H1 (cell line): Measurements from ENCODE around the gene TMCO1. TPM values are rescaled to one million over a fixed set of nuclear protein-coding genes. Genes with fewer than 3 reads are reported as not detected.
"Not testable (repeated sequence)": the region's sequence is repeated elsewhere in the genome, so short reads cannot be mapped to it uniquely, and the experiment has no call there.

Experiments
- CTCF ChIA-PET: fragments of 300-600 bp; sonication (Branson Sonifier 250); formaldehyde crosslinking; loops from one replicate; lab custom pipeline; 2021; ENCODE audit not compliant: partially characterized antibody; lab: Charles Lee
- POLR2A ChIA-PET: fragments of 300-600 bp; sonication (Branson Sonifier 250); formaldehyde crosslinking; loops from one replicate; lab custom pipeline; 2021; ENCODE audit warnings: inconsistent platforms; ENCODE audit not compliant: partially characterized antibody; lab: Charles Lee
- DNase-seq, 2 experiments: peaks; one replicate each; pipeline versions ENCODE4 v3.0.0 to v3.0.0-alpha.2; 2010 to 2022; ENCODE audit warnings: low spot score in 2 of 2, low read depth in 1 of 2, mixed read lengths in 1 of 2
- FAIRE-seq: peaks from 2 replicates; lab custom pipeline; 2011; peaks lifted over from hg19 to GRCh38; lab: Jason Lieb, UNC
- H2AFZ ChIP-seq: 2 replicates; pipeline ENCODE4 v1.8.1; 2012; ENCODE audit warnings: low read length, inconsistent platforms
- H2AK5ac ChIP-seq: 2 replicates; pipeline ENCODE4 v1.6.1; 2013; ENCODE audit warnings: low read depth, low read length
- H2BK120ac ChIP-seq: replicated peaks from 2 replicates; pipeline ENCODE3; 2013; ENCODE audit warnings: low read depth, low read length, inconsistent platforms
- H2BK12ac ChIP-seq: 2 replicates; pipeline ENCODE4 v1.6.1; 2013; ENCODE audit warnings: low read depth, low read length
- H2BK15ac ChIP-seq: 2 replicates; pipeline ENCODE4 v1.6.1; 2013; ENCODE audit warnings: low read length
- H2BK20ac ChIP-seq: 2 replicates; pipeline ENCODE4 v1.6.1; 2013; ENCODE audit warnings: low read length
- H2BK5ac ChIP-seq: 2 replicates; pipeline ENCODE4 v1.6.1; 2013; ENCODE audit warnings: low read depth, low read length
- H3K14ac ChIP-seq: 2 replicates; pipeline ENCODE4 v1.6.1; 2013; ENCODE audit warnings: inconsistent platforms; ENCODE audit not compliant: insufficient read length
- H3K18ac ChIP-seq: 2 replicates; pipeline ENCODE4 v1.6.1; 2013; ENCODE audit warnings: low read length; ENCODE audit errors: extremely low read depth
- H3K23ac ChIP-seq: 2 replicates; pipeline ENCODE4 v1.6.1; 2013; ENCODE audit warnings: inconsistent platforms; ENCODE audit not compliant: insufficient read length
- H3K23me2 ChIP-seq: 2 replicates; pipeline ENCODE4 v1.6.1; 2013; ENCODE audit warnings: low read depth, low read length
- H3K27ac ChIP-seq: 2 replicates; pipeline ENCODE4 v1.6.1; 2011; ENCODE audit warnings: low read depth, low read length, inconsistent platforms
- H3K27me3 ChIP-seq, 4 experiments: replicated peaks in 1 of 4; 1 replicate in 1 of 4; 2 replicates in 3 of 4; pipeline versions ENCODE4 v1.6.1 to v1.8.1; 2011 to 2013; ENCODE audit warnings: low read length in 3 of 4, mild to moderate bottlenecking in 3 of 4, inconsistent platforms in 2 of 4, mixed read lengths in 2 of 4, moderate library complexity in 1 of 4; ENCODE audit not compliant: control insufficient read depth in 3 of 4, insufficient read depth in 3 of 4; ENCODE audit errors: extremely low read depth in 1 of 4
- H3K36me3 ChIP-seq, 4 experiments: 2 replicates each; pipeline versions ENCODE4 v1.6.1 to v1.8.1; 2011 to 2013; ENCODE audit warnings: mild to moderate bottlenecking in 4 of 4, low read length in 3 of 4, moderate library complexity in 2 of 4, control low read depth in 1 of 4, inconsistent platforms in 1 of 4; ENCODE audit not compliant: insufficient read depth in 4 of 4, control insufficient read depth in 2 of 4
- H3K4ac ChIP-seq: replicated peaks from 2 replicates; pipeline ENCODE3; 2013; ENCODE audit warnings: low read length, low read depth, mixed read lengths, inconsistent platforms; ENCODE audit not compliant: insufficient read length
- H3K4me1 ChIP-seq, 4 experiments: replicated peaks in 1 of 4; 1 replicate in 1 of 4; 2 replicates in 3 of 4; pipeline versions ENCODE4 v1.6.1 to v1.8.1; 2011 to 2013; ENCODE audit warnings: low read length in 3 of 4, inconsistent platforms in 2 of 4, mixed read lengths in 1 of 4; ENCODE audit not compliant: insufficient read depth in 4 of 4, control insufficient read depth in 3 of 4
- H3K4me2 ChIP-seq, 2 experiments: 2 replicates each; pipeline versions ENCODE4 v1.6.1 to v1.8.1; 2011 to 2013; ENCODE audit warnings: low read depth in 2 of 2, low read length in 2 of 2, control low read depth in 1 of 2, inconsistent platforms in 1 of 2, mild to moderate bottlenecking in 1 of 2; ENCODE audit not compliant: insufficient read depth in 1 of 2
- H3K4me3 ChIP-seq, 4 experiments: fragments of 200-600, 300-600 bp in 1 of 4; sonication (generic), shearing (Covaris generic), sonication (Bioruptor Twin) in 1 of 4; 2 replicates each; pipeline versions ENCODE4 v1.5.1 to v1.8.1; 2011 to 2016; ENCODE audit warnings: low read length in 4 of 4, low read depth in 3 of 4, control low read depth in 2 of 4, inconsistent platforms in 2 of 4, mild to moderate bottlenecking in 2 of 4, mixed read lengths in 1 of 4, moderate library complexity in 1 of 4; ENCODE audit not compliant: insufficient read depth in 2 of 4; ENCODE audit errors: extremely low read depth in 1 of 4
- H3K56ac ChIP-seq: replicated peaks from 2 replicates; pipeline ENCODE3; 2013; ENCODE audit warnings: low read depth, mild to moderate bottlenecking, mixed read lengths, low read length, inconsistent platforms; ENCODE audit not compliant: insufficient read length
- H3K79me1 ChIP-seq: 2 replicates; pipeline ENCODE4 v1.6.1; 2013; ENCODE audit warnings: low read depth, low read length, control low read depth
- H3K79me2 ChIP-seq, 2 experiments: 2 replicates each; pipeline versions ENCODE4 v1.6.1 to v1.8.1; 2012 to 2013; ENCODE audit warnings: low read length in 2 of 2, mild to moderate bottlenecking in 2 of 2, inconsistent platforms in 1 of 2; ENCODE audit not compliant: insufficient read depth in 2 of 2, control insufficient read depth in 1 of 2
- H3K9ac ChIP-seq, 4 experiments: replicated peaks in 1 of 4; 1 replicate in 1 of 4; 2 replicates in 3 of 4; pipeline versions ENCODE4 v1.6.1 to v1.8.1; 2011 to 2013; ENCODE audit warnings: low read depth in 3 of 4, low read length in 3 of 4, control low read depth in 2 of 4, mild to moderate bottlenecking in 2 of 4, moderate library complexity in 2 of 4, inconsistent platforms in 1 of 4; ENCODE audit errors: extremely low read depth in 1 of 4
- H3K9me3 ChIP-seq, 2 experiments: 2 replicates each; pipeline versions ENCODE4 v1.6.1 to v1.8.1; 2012 to 2013; ENCODE audit warnings: mild to moderate bottlenecking in 2 of 2, moderate library complexity in 2 of 2, control low read depth in 1 of 2, inconsistent platforms in 1 of 2, low read depth in 1 of 2, low read length in 1 of 2, mixed read lengths in 1 of 2; ENCODE audit not compliant: insufficient read depth in 2 of 2
- H4K20me1 ChIP-seq, 2 experiments: replicated peaks in 1 of 2; 2 replicates each; pipeline versions ENCODE3 to v1.8.1; 2011 to 2013; ENCODE audit warnings: inconsistent platforms in 2 of 2, low read length in 2 of 2, mild to moderate bottlenecking in 1 of 2; ENCODE audit not compliant: insufficient read depth in 2 of 2, control insufficient read depth in 1 of 2
- H4K5ac ChIP-seq: 2 replicates; pipeline ENCODE4 v1.6.1; 2013; ENCODE audit warnings: low read length, low read depth, mixed read lengths, inconsistent platforms; ENCODE audit not compliant: insufficient read length
- H4K8ac ChIP-seq: 2 replicates; pipeline ENCODE4 v1.8.0; 2013; ENCODE audit warnings: mild to moderate bottlenecking, moderate library complexity, low read length, inconsistent platforms; ENCODE audit not compliant: insufficient read depth; ENCODE audit errors: extremely low read depth
- H4K91ac ChIP-seq: replicated peaks from 2 replicates; pipeline ENCODE3; 2013; ENCODE audit warnings: low read length, mixed read lengths, inconsistent platforms; ENCODE audit not compliant: insufficient read length
- WGBS, 2 experiments: shearing (Covaris generic) in 1 of 2; methylation state at CpG; one replicate each; pipeline versions ENCODE4 v1.1.6 to v1.1.7; 2013 to 2015; ENCODE audit warnings: low lambda C conversion rate in 2 of 2, mixed read lengths in 2 of 2, inconsistent platforms in 1 of 2, low coverage in 1 of 2, missing lambda C conversion rate in 1 of 2; ENCODE audit not compliant: insufficient replicate concordance in 2 of 2, insufficient coverage in 1 of 2, insufficient read length in 1 of 2; ENCODE audit errors: extremely low coverage in 1 of 2, missing lambda C conversion rate in 1 of 2; 5-methylcytosine and 5-hydroxymethylcytosine counted together
- polyA plus RNA-seq, 7 experiments: library from polyadenylated mRNA; depleted of rRNA in 3 of 7; stranded (reverse) in 5 of 7; unstranded in 2 of 7; fragments of >200 nt in 5 of 7; fragments of 200-250 nt in 2 of 7; gene quantifications; 1 replicate in 5 of 7; 2 replicates in 1 of 7; 4 replicates in 1 of 7; pipeline versions ENCODE4 v1.2.1 to v1.2.3, GENCODE V29; 2011 to 2013; ENCODE audit warnings: missing spikeins in 2 of 7, mixed read lengths in 2 of 7
- total RNA-seq: library from RNA; stranded (reverse); fragmentation: NEBNext Ultra II Directional; extraction: Animal tissue kit (Norgen Biotek cat#: 25700); gene quantifications from 2 replicates; pipeline ENCODE4 v1.2.1, GENCODE V29; 2021

The TMCO1 gene
- total and polyA plus RNA-seq, 2 of the 8 experiments (the other 6 are each of a cell fraction or from before 2014, with no cell fraction given) = 61.6 to 63.8 TPM

DNA sequence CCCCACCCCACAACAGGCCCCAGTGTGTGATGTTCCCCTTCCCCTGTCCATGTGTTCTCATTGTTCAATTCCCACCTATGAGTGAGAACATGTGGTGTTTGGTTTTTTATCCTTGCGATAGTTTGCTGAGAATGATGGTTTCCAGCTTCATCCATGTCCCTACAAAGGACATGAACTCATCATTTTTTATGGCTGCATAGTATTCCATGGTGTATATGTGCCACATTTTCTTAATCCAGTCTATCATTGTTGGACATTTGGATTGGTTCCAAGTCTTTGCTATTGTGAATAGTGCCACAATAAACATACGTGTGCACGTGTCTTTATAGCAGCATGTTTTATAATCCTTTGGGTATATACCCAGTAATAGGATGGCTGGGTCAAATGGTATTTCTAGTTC lies 9.5 kb upstream of the TMCO1 start:
- FAIRE-seq, POLR2A ChIA-PET: not testable (repeated sequence)

More for the DNA sequence above, 9.5 kb upstream of the TMCO1 start:
- H3K23ac ChIP-seq, H3K36me3 ChIP-seq, H3K18ac ChIP-seq, H2AFZ ChIP-seq, H3K79me2 ChIP-seq, H3K27ac ChIP-seq, H3K4ac ChIP-seq, H3K9me3 ChIP-seq, H2BK15ac ChIP-seq, H3K79me1 ChIP-seq, DNase-seq, H2BK12ac ChIP-seq, H3K4me3 ChIP-seq, H2BK20ac ChIP-seq, H3K4me1 ChIP-seq, H3K23me2 ChIP-seq, H3K9ac ChIP-seq, H4K91ac ChIP-seq, H3K4me2 ChIP-seq, H2AK5ac ChIP-seq, H4K8ac ChIP-seq, H2BK5ac ChIP-seq, CTCF ChIA-PET, H4K20me1 ChIP-seq, H3K56ac ChIP-seq, H3K14ac ChIP-seq, H4K5ac ChIP-seq, H3K27me3 ChIP-seq, H2BK120ac ChIP-seq: not testable (repeated sequence)
- WGBS, 2 experiments = 97% methylated on average over 3 of the region's 3 CpGs; no CpG with 5 or more reads in 1 of the 2 experiments
